Measurements from ENCODE around the gene HOXB8. TPM values are rescaled to one million over a fixed set of nuclear protein-coding genes. Genes with fewer than 3 reads are reported as not detected.

HOXB8 gene
- total and polyA plus RNA-seq, 12 donors = 0.55 TPM; not detected in 11

DNA sequence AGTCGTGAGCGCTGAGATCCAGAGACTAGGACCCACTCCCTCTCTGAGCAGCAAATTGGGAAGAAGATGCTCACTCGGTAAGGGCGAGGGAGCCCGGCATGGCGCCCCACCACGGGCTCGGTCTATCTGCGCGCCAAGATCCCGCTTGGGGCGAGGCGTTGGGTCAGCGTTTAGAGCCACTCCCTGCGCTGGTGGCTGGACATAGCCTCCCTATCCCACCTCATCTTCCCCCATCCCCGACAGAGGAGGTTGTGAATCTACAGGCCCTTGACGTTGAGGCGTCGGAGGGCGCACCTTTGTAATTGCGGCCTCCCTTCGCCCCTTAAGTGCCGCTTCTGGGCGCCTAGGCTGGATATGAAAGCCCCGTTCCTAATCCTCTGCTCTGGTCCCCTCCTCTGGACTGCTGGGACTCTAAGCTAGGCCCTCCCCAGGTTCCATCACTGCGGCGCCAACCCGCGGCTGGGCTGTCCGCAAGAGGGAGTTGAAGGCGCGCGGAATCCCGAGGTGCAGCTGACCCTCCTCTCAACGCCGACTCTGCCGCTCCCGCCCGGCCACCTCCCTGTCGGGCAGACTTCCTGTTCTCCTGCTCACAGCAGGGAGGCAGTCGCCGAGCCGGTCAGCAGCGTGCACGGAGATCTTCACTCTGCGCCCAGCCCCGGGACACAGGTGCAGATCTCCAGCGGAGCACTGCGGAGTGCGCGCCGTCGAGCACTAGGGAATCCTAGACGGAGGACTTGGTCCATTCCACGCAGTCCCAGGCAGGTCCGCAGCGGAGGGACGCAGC is 27.2 kb upstream of the HOXB8 start:
- Histone ChIP-seq H3K4me1 (peaks cover 0 to 13% (median 3%) of the 10 kb centered on the region in 9 donors), H3K9me3 (no peaks in the 10 kb centered on the region), H3K36me3 (no peaks in the 10 kb centered on the region), H3K27ac (no peak overlapping the region), H3K27me3 (peaks cover 44 to 100% (median 100%) of the 10 kb centered on the region in 7 donors), H3K4me3 (no peak overlapping the region)
- WGBS, 2 donors = 3 to 6% methylated on average over 58 of the region's 58 CpGs
- intact Hi-C loops (cut with DNase I) = no loop called here
- ATAC-seq (no peak), DNase-seq (no peak)
- TF ChIP-seq CTCF (IDR thresholded peaks at IDR 0.05) = no peak

- Histone ChIP-seq H3K36me3 (no peaks in the 10 kb centered on the region), H3K4me1 (peaks cover 0 to 11% (median 4%) of the 10 kb centered on the region in 9 donors), H3K4me3 (no peak overlapping the region), H3K27ac (no peak overlapping the region), H3K27me3 (peaks cover 42 to 100% (median 100%) of the 10 kb centered on the region in 7 donors), H3K9me3 (no peaks in the 10 kb centered on the region)
- DNase-seq = no peak
- ATAC-seq = no peak
- 3 to 4% methylated on average over 29 of the region's 29 CpGs for WGBS, 2 donors
- no peak for TF ChIP-seq CTCF (IDR thresholded peaks at IDR 0.05)
- intact Hi-C loops (cut with DNase I) = no loop called here
These were observed 26.5 kb upstream of the HOXB8 start for GRCh38 chr17:48641541-48642058.

DNA sequence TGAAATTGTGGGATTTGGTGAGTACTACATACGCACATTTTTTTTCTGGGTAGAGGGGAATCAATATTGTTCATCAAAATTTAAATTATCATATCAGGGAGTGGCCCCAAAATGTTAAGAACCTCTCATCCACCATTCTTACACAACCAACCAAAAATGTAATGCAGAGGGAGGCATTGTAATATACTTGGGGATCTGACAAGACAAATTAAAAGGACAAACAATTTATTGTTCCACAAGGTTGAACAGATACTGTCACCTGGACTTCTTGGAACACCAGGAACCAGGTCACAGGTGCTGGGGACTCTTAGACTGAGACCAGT is 25.7 kb upstream of the HOXB8 start:
- WGBS, 2 donors = 32 to 40% methylated on average over 1 of the region's 1 CpG
- TF ChIP-seq CTCF (IDR thresholded peaks at IDR 0.05) = no peak
- Histone ChIP-seq H3K27ac (no peak overlapping the region), H3K27me3 (peaks cover 36 to 100% (median 100%) of the 10 kb centered on the region in 7 donors), H3K4me3 (no peak overlapping the region), H3K9me3 (no peaks in the 10 kb centered on the region), H3K36me3 (no peaks in the 10 kb centered on the region), H3K4me1 (peaks cover 0 to 12% (median 0%) of the 10 kb centered on the region in 9 donors)
- intact Hi-C loops (cut with DNase I) = no loop called here
- DNase-seq (no peak), ATAC-seq (no peak)

DNA sequence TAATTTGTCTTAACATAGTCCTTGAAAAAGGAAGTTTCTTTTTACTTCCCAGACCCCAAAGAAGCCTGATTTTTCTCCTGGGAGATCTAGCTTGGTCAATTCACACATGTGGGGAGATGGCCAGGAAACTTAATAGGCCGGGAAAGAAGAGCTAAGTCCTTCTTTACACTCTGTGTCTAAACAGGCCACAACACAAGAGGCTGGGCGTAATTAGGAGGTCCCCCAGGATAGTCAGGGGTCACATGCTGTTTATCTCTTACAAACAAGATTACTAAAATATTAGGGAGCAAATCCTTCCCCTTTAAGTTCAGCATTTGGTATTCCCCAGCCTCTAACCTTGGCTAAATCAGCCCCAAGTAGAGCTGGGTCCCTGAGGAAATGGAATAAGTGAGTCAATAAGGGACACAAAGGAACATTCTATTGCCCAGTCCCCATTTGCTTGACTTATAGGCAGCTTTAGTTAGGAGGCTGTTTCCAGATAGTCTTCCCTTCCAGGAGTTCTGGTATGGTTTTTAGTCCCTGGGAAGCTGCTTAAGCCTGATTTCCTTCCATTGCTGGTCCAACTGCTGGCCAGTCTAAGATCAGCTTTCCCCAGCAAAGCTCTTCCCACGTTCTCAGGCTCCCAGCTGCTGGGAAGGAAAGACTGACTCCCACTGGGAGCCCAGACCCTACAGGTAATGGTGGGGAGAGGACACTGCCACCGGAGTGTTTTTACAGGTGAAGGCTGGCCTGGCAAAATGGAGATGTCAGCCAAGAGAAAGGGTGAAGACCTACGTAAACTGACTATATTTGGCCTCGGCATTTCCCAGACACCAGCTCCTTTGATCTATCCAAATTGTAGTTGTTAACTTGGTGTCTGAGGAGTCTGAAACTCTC is 25.1 kb upstream of the HOXB8 start:
- no peak overlapping the region for H3K27ac ChIP-seq
- peaks cover 38 to 100% (median 100%) of the 10 kb centered on the region in 7 donors for H3K27me3 ChIP-seq
- no peaks in the 10 kb centered on the region for H3K36me3 ChIP-seq
- intact Hi-C loops (cut with DNase I) = no loop called here
- WGBS, 2 donors = 43% methylated on average over 6 of the region's 6 CpGs
- no peak for TF ChIP-seq CTCF (IDR thresholded peaks at IDR 0.05)
- H3K4me1 ChIP-seq = peaks cover 0 to 12% (median 0%) of the 10 kb centered on the region in 9 donors
- no peaks in the 10 kb centered on the region for H3K9me3 ChIP-seq
- ATAC-seq (no peak), DNase-seq (no peak)
- H3K4me3 ChIP-seq = no peak overlapping the region
